Neural cell (in vitro differentiated cells): ENCODE measurements around the gene MAP3K20.

Experiments
- EP300 ChIP-seq: fragments of 450-650 bp; conservative IDR thresholded peaks from 2 replicates; pipeline ENCODE4 v1.6.1; 2014; ENCODE audit warnings: antibody characterized with exemption, mild to moderate bottlenecking, moderate library complexity; ENCODE audit not compliant: poor library complexity, severe bottlenecking
- EZH2 ChIP-seq: fragments of 200-600, 300-800 bp; shearing (Covaris generic), sonication (generic); IDR thresholded peaks from 2 replicates; pipeline ENCODE4 v1.6.1; 2014; ENCODE audit warnings: antibody characterized with exemption, low read length, borderline replicate concordance, mild to moderate bottlenecking; ENCODE audit not compliant: insufficient read depth, poor library complexity, severe bottlenecking
- SMC3 ChIP-seq: fragments of 450-650 bp; conservative IDR thresholded peaks from 2 replicates; pipeline ENCODE4 v1.6.1; 2014; ENCODE audit warnings: antibody characterized with exemption, mild to moderate bottlenecking, moderate library complexity; ENCODE audit not compliant: poor library complexity
- TF ChIP-seq, protein P1 (sequence below): fragments of 450-650 bp; IDR thresholded peaks from 2 replicates; pipeline ENCODE4 v1.5.1; 2014; ENCODE audit warnings: antibody characterized with exemption, mild to moderate bottlenecking, moderate library complexity; ENCODE audit not compliant: poor library complexity, severe bottlenecking

DNA sequence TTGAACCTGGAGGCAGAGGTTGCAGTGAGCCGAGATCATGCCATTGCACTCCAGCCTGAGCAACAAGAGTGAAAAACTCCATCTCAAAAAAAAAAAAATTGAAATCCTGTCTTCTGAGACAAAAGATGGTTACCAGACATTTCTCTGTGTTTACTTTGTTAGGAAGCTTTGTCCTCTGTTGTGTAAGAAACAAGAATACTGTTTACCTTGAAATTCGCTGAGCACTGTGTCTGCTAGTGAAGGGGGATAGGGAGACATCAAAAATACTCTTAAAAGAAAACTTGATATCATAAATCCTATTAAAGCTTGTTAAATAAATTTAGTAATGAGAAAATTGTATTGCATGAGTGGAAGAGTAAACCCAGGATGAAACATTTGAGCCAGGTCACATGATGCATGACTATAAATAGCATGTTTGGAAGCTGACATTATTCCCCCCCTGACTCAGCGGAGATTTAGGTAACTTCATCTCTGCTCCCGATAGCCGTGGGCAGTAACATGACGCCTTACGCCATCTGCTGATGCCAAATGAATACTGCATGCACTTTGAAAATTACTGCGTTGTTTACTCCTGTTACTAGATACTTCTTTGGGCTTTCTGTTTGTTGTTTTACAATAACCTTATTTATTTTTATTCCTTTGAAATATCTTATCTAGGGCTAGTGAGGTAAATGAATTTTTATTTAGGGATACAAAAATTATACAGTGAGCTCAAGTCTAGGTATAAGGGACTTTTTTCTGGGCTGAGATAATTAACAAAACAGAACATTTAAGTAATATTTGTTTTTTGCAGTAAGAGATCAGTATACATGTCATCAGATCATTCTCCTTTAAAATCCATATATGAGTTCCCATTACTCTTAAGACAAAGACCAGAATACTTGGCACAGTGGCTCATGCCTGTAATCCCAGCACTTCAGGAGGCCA is 134.9 kb downstream of the MAP3K20 start:
- TF ChIP-seq, protein P1, sequence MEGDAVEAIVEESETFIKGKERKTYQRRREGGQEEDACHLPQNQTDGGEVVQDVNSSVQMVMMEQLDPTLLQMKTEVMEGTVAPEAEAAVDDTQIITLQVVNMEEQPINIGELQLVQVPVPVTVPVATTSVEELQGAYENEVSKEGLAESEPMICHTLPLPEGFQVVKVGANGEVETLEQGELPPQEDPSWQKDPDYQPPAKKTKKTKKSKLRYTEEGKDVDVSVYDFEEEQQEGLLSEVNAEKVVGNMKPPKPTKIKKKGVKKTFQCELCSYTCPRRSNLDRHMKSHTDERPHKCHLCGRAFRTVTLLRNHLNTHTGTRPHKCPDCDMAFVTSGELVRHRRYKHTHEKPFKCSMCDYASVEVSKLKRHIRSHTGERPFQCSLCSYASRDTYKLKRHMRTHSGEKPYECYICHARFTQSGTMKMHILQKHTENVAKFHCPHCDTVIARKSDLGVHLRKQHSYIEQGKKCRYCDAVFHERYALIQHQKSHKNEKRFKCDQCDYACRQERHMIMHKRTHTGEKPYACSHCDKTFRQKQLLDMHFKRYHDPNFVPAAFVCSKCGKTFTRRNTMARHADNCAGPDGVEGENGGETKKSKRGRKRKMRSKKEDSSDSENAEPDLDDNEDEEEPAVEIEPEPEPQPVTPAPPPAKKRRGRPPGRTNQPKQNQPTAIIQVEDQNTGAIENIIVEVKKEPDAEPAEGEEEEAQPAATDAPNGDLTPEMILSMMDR, result peak; percentile 89
- TF ChIP-seq EZH2, result no peak
- TF ChIP-seq EP300, result no peak
- peak; percentile 96 for TF ChIP-seq SMC3
